Activated T-helper 2 cell treated with anti-CD3 and anti-CD28 coated beads, Interferon-gamma antibody, Interleukin-2, Interleukin-4, amounts not matched to agents 10 μg/mL and 5 μg/mL and 100 μg/mL, durations not matched to agents 14 hours and 24 hours and 36 hours (primary cell): ENCODE data around the gene BMF. TPM values are rescaled to one million over a fixed set of nuclear protein-coding genes. Genes with fewer than 3 reads are reported as not detected.
A peak's percentile ranks its signal among the peaks of the same experiment; 100 is the strongest.

Source experiments
- DNase-seq: peaks from one replicate; pipeline ENCODE4 v3.0.0; 2021; ENCODE audit warnings: low spot score
- H3K27ac Mint-ChIP-seq: one replicate; pipeline ENCODE4 v1.8.0; 2021; ENCODE audit warnings: mixed read lengths
- H3K27me3 Mint-ChIP-seq: one replicate; pipeline ENCODE4 v1.8.0; 2021; ENCODE audit warnings: low read depth, mixed read lengths
- H3K36me3 Mint-ChIP-seq: one replicate; pipeline ENCODE4 v1.8.0; 2021; ENCODE audit warnings: low read depth, mixed read lengths
- H3K4me1 Mint-ChIP-seq: one replicate; pipeline ENCODE4 v1.8.0; 2021; ENCODE audit warnings: low read depth, mixed read lengths
- H3K4me3 Mint-ChIP-seq: one replicate; pipeline ENCODE4 v1.8.0; 2021; ENCODE audit warnings: low read depth, mild to moderate bottlenecking, moderate library complexity, mixed read lengths
- H3K9me3 Mint-ChIP-seq: one replicate; pipeline ENCODE4 v1.8.0; 2021; ENCODE audit warnings: mixed read lengths
- intact Hi-C: fragments of 100-400 bp; cut with micrococcal nuclease; formaldehyde crosslinking; loops from one replicate; pipeline ENCODE4 v1.15.1; 2023
- total RNA-seq: library from RNA; stranded (reverse); gene quantifications from 2 replicates; pipeline ENCODE4 v1.2.3, GENCODE V29; 2022

BMF gene
- total RNA-seq, 1 donor from 2014 or later, result 17.9 TPM

- DNase-seq, result no peak
- intact Hi-C loops, result loop anchor here (2.0 to 10.0 kb wide), 3 partner anchors 153 to 251 kb away; no protein-coding TSS in a partner anchor
- peaks cover 44% of the 10 kb centered on the region for H3K4me1 Mint-ChIP-seq
- peak overlapping the region; percentile 95 for H3K27ac Mint-ChIP-seq
- H3K9me3 Mint-ChIP-seq, result no peaks in the 10 kb centered on the region
- H3K27me3 Mint-ChIP-seq, result no peaks in the 10 kb centered on the region
- H3K4me3 Mint-ChIP-seq, result peak overlapping the region; percentile 91
- peaks cover 55% of the 10 kb centered on the region for H3K36me3 Mint-ChIP-seq
Observed at GRCh38 chr15:40038275-40038637, 70.4 kb downstream of the BMF start.

Other genes with a start within 250 kb of the BMF start
- gene GPR176, start 188.6 kb downstream of the BMF start, total RNA-seq, result 0.34 and 0.53 TPM in 2 replicates
- 58.9 and 61.9 TPM in 2 replicates for gene EIF2AK4, start 174.8 kb downstream of the BMF start, total RNA-seq
- gene SRP14, start 69.7 kb downstream of the BMF start, total RNA-seq, result 160 and 167 TPM in 2 replicates
- gene BUB1B, start 52.2 kb upstream of the BMF start, total RNA-seq, result 70.7 and 73.1 TPM in 2 replicates
- gene PAK6, start 130.2 kb upstream of the BMF start, total RNA-seq, result 0.27 and 0.78 TPM in 2 replicates
- 0.41 and 0.48 TPM in 2 replicates for gene ANKRD63, start 174.2 kb upstream of the BMF start, total RNA-seq
- 96.3 and 98.9 TPM in 2 replicates for gene PLCB2, start 199.1 kb upstream of the BMF start, total RNA-seq
- gene INAFM2, start 214.8 kb upstream of the BMF start, total RNA-seq, result 16.7 and 17.9 TPM in 2 replicates
- 0.34 and 0.41 TPM in 2 replicates for gene CCDC9B, start 232.1 kb upstream of the BMF start, total RNA-seq
- gene PHGR1, start 242.2 kb upstream of the BMF start, total RNA-seq, result not detected in 2 replicates
- gene DISP2, start 249.3 kb upstream of the BMF start, total RNA-seq, result 0.05 and 0.39 TPM in 2 replicates